Parathyroid adenoma (tissue), 2 donors: ENCODE data around the gene STXBP4.

Source experiments
- H2AFZ ChIP-seq: fragments of 300-600 bp; sonication (generic); one replicate; pipeline ENCODE4 v1.7.0; 2017; ENCODE audit warnings: antibody characterized with exemption, mild to moderate bottlenecking
- H3K27ac ChIP-seq: fragments of 300-600 bp; sonication (generic); one replicate; pipeline ENCODE4 v1.7.0; 2017
- H3K27me3 ChIP-seq: fragments of 300-600 bp; sonication (generic); one replicate; pipeline ENCODE4 v1.7.0; 2017; ENCODE audit warnings: low read length; ENCODE audit not compliant: control insufficient read depth, insufficient read depth
- H3K36me3 ChIP-seq: fragments of 300-600 bp; sonication (generic); one replicate; pipeline ENCODE4 v1.7.0; 2017; ENCODE audit warnings: low read length; ENCODE audit not compliant: control insufficient read depth, insufficient read depth
- H3K4me1 ChIP-seq: fragments of 300-600 bp; sonication (generic); one replicate; pipeline ENCODE4 v1.7.0; 2017; ENCODE audit warnings: control low read depth
- H3K4me2 ChIP-seq: fragments of 300-600 bp; sonication (generic); one replicate; pipeline ENCODE4 v1.7.0; 2017; ENCODE audit warnings: low read length
- H3K4me3 ChIP-seq: fragments of 300-600 bp; sonication (generic); one replicate; pipeline ENCODE4 v1.7.0; 2017; ENCODE audit warnings: low read depth, low read length
- H3K79me2 ChIP-seq: fragments of 300-600 bp; sonication (generic); one replicate; pipeline ENCODE4 v1.7.0; 2017; ENCODE audit warnings: control low read depth
- H3K9ac ChIP-seq: fragments of 300-600 bp; sonication (generic); one replicate; pipeline ENCODE4 v1.7.0; 2017; ENCODE audit warnings: mild to moderate bottlenecking
- H3K9me3 ChIP-seq: fragments of 300-600 bp; sonication (generic); one replicate; pipeline ENCODE4 v1.7.0; 2017; ENCODE audit warnings: low read length; ENCODE audit not compliant: control insufficient read depth
- CTCF ChIP-seq: fragments of 300-600 bp; sonication (generic); IDR thresholded peaks from one replicate; pipeline ENCODE4 v1.7.0; 2017; ENCODE audit warnings: antibody characterized with exemption, mild to moderate bottlenecking
- donor health status: primary hyperparathyroidism.

The STXBP4 gene

GRCh38 chr17:54968988-54969332 lies 395 bp downstream of the STXBP4 start:
- no peaks in the 10 kb centered on the region for H3K36me3 ChIP-seq
- H3K9ac ChIP-seq: peak overlapping the region; percentile 79
- no peaks in the 10 kb centered on the region for H3K9me3 ChIP-seq
- H3K27me3 ChIP-seq: no peaks in the 10 kb centered on the region
- H3K79me2 ChIP-seq: peaks cover 8% of the 10 kb centered on the region
- H3K27ac ChIP-seq: peak overlapping the region; percentile 80
- H3K4me2 ChIP-seq: peak overlapping the region; percentile 83
- H2AFZ ChIP-seq: peak overlapping the region; percentile 99
- H3K4me3 ChIP-seq: peak overlapping the region; percentile 91
- TF ChIP-seq CTCF: no peak
- peaks cover 19% of the 10 kb centered on the region for H3K4me1 ChIP-seq

- no peak for TF ChIP-seq CTCF
- H3K27ac ChIP-seq: peak overlapping the region; percentile 80
Observed at GRCh38 chr17:54969658-54970572, 1.4 kb downstream of the STXBP4 start.

GRCh38 chr17:54971147-54971546 lies 2.6 kb downstream of the STXBP4 start:
- Histone ChIP-seq H3K79me2 (peaks cover 8% of the 10 kb centered on the region), H3K9ac (no peak overlapping the region), H3K36me3 (no peaks in the 10 kb centered on the region), H3K27ac (no peak overlapping the region), H3K4me1 (peaks cover 23% of the 10 kb centered on the region), H3K9me3 (no peaks in the 10 kb centered on the region), H3K27me3 (no peaks in the 10 kb centered on the region), H2AFZ (no peak overlapping the region), H3K4me3 (no peak overlapping the region), H3K4me2 (no peak overlapping the region)
- no peak for TF ChIP-seq CTCF

More at GRCh38 chr17:54969658-54970572, 1.4 kb downstream of the STXBP4 start:
- H3K9ac ChIP-seq: peak overlapping the region; percentile 79
- no peaks in the 10 kb centered on the region for H3K9me3 ChIP-seq
- H3K4me1 ChIP-seq: peaks cover 19% of the 10 kb centered on the region
- peak overlapping the region; percentile 99 for H2AFZ ChIP-seq
- peak overlapping the region; percentile 83 for H3K4me2 ChIP-seq
- peaks cover 8% of the 10 kb centered on the region for H3K79me2 ChIP-seq
- no peaks in the 10 kb centered on the region for H3K27me3 ChIP-seq
- no peaks in the 10 kb centered on the region for H3K36me3 ChIP-seq
- H3K4me3 ChIP-seq: peak overlapping the region; percentile 91

- H3K79me2 ChIP-seq: peaks cover 6% of the 10 kb centered on the region
- H3K27ac ChIP-seq: no peak overlapping the region
- H3K27me3 ChIP-seq: no peaks in the 10 kb centered on the region
- no peak overlapping the region for H3K4me2 ChIP-seq
- H2AFZ ChIP-seq: no peak overlapping the region
- no peaks in the 10 kb centered on the region for H3K36me3 ChIP-seq
- no peaks in the 10 kb centered on the region for H3K9me3 ChIP-seq
- no peak overlapping the region for H3K4me3 ChIP-seq
- no peak overlapping the region for H3K9ac ChIP-seq
- no peak for TF ChIP-seq CTCF
- H3K4me1 ChIP-seq: peaks cover 19% of the 10 kb centered on the region
Observed at GRCh38 chr17:54971901-54972300, 3.3 kb downstream of the STXBP4 start.
